ENCODE measurements around the gene TRANK1.

TRANK1 gene

GRCh38 chr3:36804295-36805055 is 140.4 kb downstream of the TRANK1 start:
- POLR2A ChIA-PET, result no interaction called here
- no peaks in the 10 kb centered on the region for H3K36me3 ChIP-seq (ENCODE audit: control insufficient read depth in 2 of 2, insufficient read depth in 1 of 2, low read length in 2 of 2)
- H3K9me3 ChIP-seq (ENCODE audit: control insufficient read depth, insufficient read depth, low read depth, low read length), result no peaks in the 10 kb centered on the region
- TF ChIP-seq HOXA7 (CRISPR knock-in tag; IDR thresholded peaks at IDR 0.05; ENCODE audit: borderline replicate concordance) (no peak), KLF10 (tag by site-specific recombination; IDR thresholded peaks at IDR 0.05) (no peak), ZNF19 (tag by site-specific recombination; IDR thresholded peaks at IDR 0.05; ENCODE audit: low read depth) (no peak), ZNF274 (IDR thresholded peaks at IDR 0.05; ENCODE audit: low read length) (no peak), ZNF274 (tag by site-specific recombination; IDR thresholded peaks at IDR 0.05; ENCODE audit: borderline replicate concordance) (no peak), ZNF146 (tag by site-specific recombination; IDR thresholded peaks at IDR 0.05) (no peak), ZNF580 (tag by site-specific recombination; IDR thresholded peaks at IDR 0.05) (no peak), ZNF398 (tag by site-specific recombination; IDR thresholded peaks at IDR 0.05) (no peak), ZNF292 (tag by site-specific recombination; IDR thresholded peaks at IDR 0.05; ENCODE audit: borderline replicate concordance, low read depth) (no peak), SP2 (tag by site-specific recombination; IDR thresholded peaks at IDR 0.05) (no peak), ZNF24 (tag by site-specific recombination; IDR thresholded peaks at IDR 0.05) (no peak), ZNF571 (tag by site-specific recombination; IDR thresholded peaks at IDR 0.05) (no peak), ZNF157 (tag by site-specific recombination; IDR thresholded peaks at IDR 0.05) (no peak)
- no peak overlapping the region for H3K4me3 ChIP-seq (ENCODE audit: low read depth, low read length)
- CTCF ChIA-PET, result no interaction called here
- H3K4me1 ChIP-seq (ENCODE audit: control insufficient read depth, insufficient read depth, low read length), result no peaks in the 10 kb centered on the region
- no peak overlapping the region for H3K27ac ChIP-seq (ENCODE audit: extremely low read depth, low read depth, low read length)

GRCh38 chr3:36803091-36803791 is 141.6 kb downstream of the TRANK1 start:
- no peaks in the 10 kb centered on the region for H3K36me3 ChIP-seq (ENCODE audit: control insufficient read depth in 2 of 2, insufficient read depth in 1 of 2, low read length in 2 of 2)
- ChIA-PET POLR2A (no interaction called here), CTCF (no interaction called here)
- H3K4me1 ChIP-seq (ENCODE audit: control insufficient read depth, insufficient read depth, low read length), result no peaks in the 10 kb centered on the region
- H3K9me3 ChIP-seq (ENCODE audit: control insufficient read depth, insufficient read depth, low read depth, low read length), result no peaks in the 10 kb centered on the region
- no peak overlapping the region for H3K27ac ChIP-seq (ENCODE audit: extremely low read depth, low read depth, low read length)
- H3K4me3 ChIP-seq (ENCODE audit: low read depth, low read length), result no peak overlapping the region
- TF ChIP-seq ZNF362 (tag by site-specific recombination; IDR thresholded peaks at IDR 0.05) (no peak), ZNF776 (tag by site-specific recombination; IDR thresholded peaks at IDR 0.05; ENCODE audit: borderline replicate concordance) (no peak), GFI1B (tag by site-specific recombination; IDR thresholded peaks at IDR 0.05) (no peak), BCL11B (tag by site-specific recombination; IDR thresholded peaks at IDR 0.05; ENCODE audit: low read depth) (no peak), ZNF514 (tag by site-specific recombination; IDR thresholded peaks at IDR 0.05) (no peak), ZNF707 (tag by site-specific recombination; IDR thresholded peaks at IDR 0.05) (no peak), ZNF449 (tag by site-specific recombination; IDR thresholded peaks at IDR 0.05) (no peak), ZNF701 (tag by site-specific recombination; IDR thresholded peaks at IDR 0.05) (no peak), ZNF138 (tag by site-specific recombination; IDR thresholded peaks at IDR 0.05; ENCODE audit: borderline replicate concordance) (no peak), ZSCAN16 (tag by site-specific recombination; IDR thresholded peaks at IDR 0.05) (no peak)

All from HEK293 (cell line).